Psoas muscle (tissue), 8 donors: ENCODE measurements around the gene DSC2. TPM values are rescaled to one million over a fixed set of nuclear protein-coding genes. Genes with fewer than 3 reads are reported as not detected.

Experiments used
- ATAC-seq, 4 donors: fragments of 200-7000 bp; cut with Tn5 transposase; one replicate each; pipeline ENCODE4 v1.9.1; 2020; ENCODE audit warnings: moderate library complexity in 3 of 4, mild to moderate bottlenecking in 2 of 4
- DNase-seq, 2 donors: peaks; one replicate each; pipeline ENCODE4 v3.0.0-alpha.2; 2020
- H3K27ac ChIP-seq: fragments of 200-600 bp; one replicate; pipeline ENCODE4 v1.8.0; 2022
- H3K27me3 ChIP-seq, 3 donors: fragments of 200-600 bp in 1 of 3; one replicate each; pipeline versions ENCODE4 v1.6.1 to v1.8.0; 2013 to 2022; ENCODE audit warnings: low read length in 2 of 3, mild to moderate bottlenecking in 2 of 3, moderate library complexity in 1 of 3; ENCODE audit not compliant: insufficient read depth in 3 of 3
- H3K36me3 ChIP-seq, 2 donors: fragments of 200-600 bp in 1 of 2; one replicate each; pipeline versions ENCODE4 v1.6.1 to v1.8.0; 2013 to 2022; ENCODE audit warnings: low read depth in 1 of 2, mild to moderate bottlenecking in 1 of 2, moderate library complexity in 1 of 2; ENCODE audit not compliant: insufficient read depth in 1 of 2
- H3K4me1 ChIP-seq: fragments of 200-600 bp; one replicate; pipeline ENCODE4 v1.8.0; 2022
- H3K4me3 ChIP-seq: fragments of 200-600 bp; one replicate; pipeline ENCODE4 v1.8.0; 2022; ENCODE audit warnings: mild to moderate bottlenecking
- H3K9me3 ChIP-seq: fragments of 200-600 bp; one replicate; pipeline ENCODE4 v1.8.0; 2022
- CTCF ChIP-seq: fragments of 200-600 bp; IDR thresholded peaks from one replicate; pipeline ENCODE4 v1.8.0; 2022; ENCODE audit warnings: antibody characterized with exemption
- WGBS, 3 donors: extraction: QIAGEN DNeasy Blood & Tissue Kit; methylation state at CpG; one replicate each; pipeline versions ENCODE4 v1.1.6 to v1.1.7; 2013; 5-methylcytosine and 5-hydroxymethylcytosine counted together
- intact Hi-C, 2 donors: fragments of 100-400 bp; cut with DNase I; formaldehyde crosslinking; loops; one replicate each; pipeline versions ENCODE4 v1.11.0 to v1.14.2; 2022
- polyA plus RNA-seq, 3 donors: library from polyadenylated mRNA; stranded (reverse); fragments of 200-250 nt; gene quantifications; one replicate each; pipeline ENCODE4 v1.2.3, GENCODE V29; 2013
- total RNA-seq, 4 donors: library from RNA; stranded (reverse); fragmentation: NEBNext Ultra II Directional in 2 of 4; extraction: Animal tissue kit (Norgen Biotek cat#: 25700) in 2 of 4; gene quantifications; one replicate each; pipeline versions ENCODE4 v1.2.1 to v1.2.4, GENCODE V29; 2021 to 2023
- donor health status: healthy with polysubstance abuse.
- donor health status: DM: no; HTN: no; CAD: no; lungs with moderate emphysema.
- donor health status: Bipolar disorder and iron deficiency.
- donor health status: healthy.
- donor health status: DM: yes; HTN: yes; CAD: no.
- donor health status: DM: no; HTN: no; CAD: no.
- donor health status: DM: no; HTN: no; CAD: no.
- donor health status: DM: yes; HTN: yes; CAD: no.

Gene DSC2
- total and polyA plus RNA-seq, 7 donors, result 0.11 to 2.4 (median 0.66) TPM

- intact Hi-C loops, result no loop called here
- Histone ChIP-seq H3K9me3 (no peaks in the 10 kb centered on the region), H3K27me3 (no peaks in the 10 kb centered on the region), H3K36me3 (no peaks in the 10 kb centered on the region), H3K27ac (no peak overlapping the region), H3K4me3 (no peak overlapping the region), H3K4me1 (no peaks in the 10 kb centered on the region)
- DNase-seq (no peak), ATAC-seq (no peak)
- WGBS, 3 donors, result 64 to 80% (median 76%) methylated on average over 2 of the region's 2 CpGs
- no peak for TF ChIP-seq CTCF
These were observed 18.4 kb upstream of the DSC2 start for GRCh38 chr18:31120594-31120993.

GRCh38 chr18:31116853-31117595 is 14.8 kb upstream of the DSC2 start:
- no peak overlapping the region for H3K4me3 ChIP-seq
- H3K27me3 ChIP-seq, result no peaks in the 10 kb centered on the region
- no peaks in the 10 kb centered on the region for H3K36me3 ChIP-seq
- 68 to 80% (median 74%) methylated on average over 2 of the region's 2 CpGs for WGBS, 3 donors
- no peaks in the 10 kb centered on the region for H3K4me1 ChIP-seq
- no peak for TF ChIP-seq CTCF
- H3K27ac ChIP-seq, result no peak overlapping the region
- ATAC-seq (no peak), DNase-seq (no peak)
- intact Hi-C loops, result no loop called here
- no peaks in the 10 kb centered on the region for H3K9me3 ChIP-seq

- DNase-seq (no peak), ATAC-seq (no peak)
- Histone ChIP-seq H3K36me3 (no peaks in the 10 kb centered on the region), H3K4me1 (no peaks in the 10 kb centered on the region), H3K4me3 (no peak overlapping the region), H3K9me3 (no peaks in the 10 kb centered on the region), H3K27ac (no peak overlapping the region), H3K27me3 (peaks cover 0 to 3% (median 0%) of the 10 kb centered on the region in 3 donors)
- 71 to 80% (median 78%) methylated on average over 2 of the region's 2 CpGs for WGBS, 3 donors
- intact Hi-C loops, result no loop called here
- TF ChIP-seq CTCF, result no peak
These were observed 10.6 kb upstream of the DSC2 start for GRCh38 chr18:31112804-31113203.

- 81 to 84% (median 82%) methylated on average over 3 of the region's 3 CpGs for WGBS, 3 donors
- H3K4me1 ChIP-seq, result no peaks in the 10 kb centered on the region
These were observed 3.5 kb upstream of the DSC2 start for GRCh38 chr18:31105733-31106132.

More at GRCh38 chr18:31105733-31106132, 3.5 kb upstream of the DSC2 start:
- Histone ChIP-seq H3K4me3 (no peak overlapping the region), H3K27ac (no peak overlapping the region), H3K27me3 (peaks cover 0 to 19% (median 7%) of the 10 kb centered on the region in 3 donors), H3K36me3 (no peaks in the 10 kb centered on the region), H3K9me3 (no peaks in the 10 kb centered on the region)
- intact Hi-C loops, result no loop called here
- ATAC-seq (no peak), DNase-seq (no peak)
- TF ChIP-seq CTCF, result no peak
